ENCODE results near the gene FAM118B.

FAM118B gene

DNA sequence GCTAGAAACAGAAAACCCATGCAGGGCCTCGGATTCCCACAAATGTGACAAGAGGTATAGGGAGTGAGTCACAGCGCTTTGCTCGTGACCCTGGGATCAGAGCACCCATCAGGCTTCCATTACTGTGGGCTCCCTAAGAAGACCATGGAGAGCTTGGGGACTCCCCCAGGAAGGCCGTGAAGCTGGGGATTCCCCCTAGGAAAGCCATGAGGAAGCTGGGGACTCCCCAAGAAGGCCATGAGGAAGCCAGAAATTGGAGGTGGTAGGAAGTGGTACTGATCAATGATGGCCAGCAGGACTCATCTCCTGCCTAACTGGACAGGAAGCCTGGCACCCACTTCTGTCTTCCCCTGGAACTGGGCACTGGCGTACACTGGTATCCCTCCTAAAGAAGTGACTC lies 82.1 kb downstream of the FAM118B start:
- Histone ChIP-seq H3K4me3 (ENCODE audit: low read depth, low read length) (no peak overlapping the region), H3K27ac (no peak overlapping the region), H3K27me3 (ENCODE audit: control insufficient read depth, insufficient read depth, low read length) (no peaks in the 10 kb centered on the region), H3K79me2 (no peaks in the 10 kb centered on the region), H3K9ac (no peak overlapping the region), H3K9me3 (ENCODE audit: control insufficient read depth, low read length) (no peaks in the 10 kb centered on the region), H3K4me2 (ENCODE audit: low read length) (no peak overlapping the region), H3K4me1 (no peaks in the 10 kb centered on the region), H3K36me3 (ENCODE audit: control insufficient read depth, insufficient read depth, low read length) (no peaks in the 10 kb centered on the region), H2AFZ (no peak overlapping the region)
- TF ChIP-seq, protein P1, sequence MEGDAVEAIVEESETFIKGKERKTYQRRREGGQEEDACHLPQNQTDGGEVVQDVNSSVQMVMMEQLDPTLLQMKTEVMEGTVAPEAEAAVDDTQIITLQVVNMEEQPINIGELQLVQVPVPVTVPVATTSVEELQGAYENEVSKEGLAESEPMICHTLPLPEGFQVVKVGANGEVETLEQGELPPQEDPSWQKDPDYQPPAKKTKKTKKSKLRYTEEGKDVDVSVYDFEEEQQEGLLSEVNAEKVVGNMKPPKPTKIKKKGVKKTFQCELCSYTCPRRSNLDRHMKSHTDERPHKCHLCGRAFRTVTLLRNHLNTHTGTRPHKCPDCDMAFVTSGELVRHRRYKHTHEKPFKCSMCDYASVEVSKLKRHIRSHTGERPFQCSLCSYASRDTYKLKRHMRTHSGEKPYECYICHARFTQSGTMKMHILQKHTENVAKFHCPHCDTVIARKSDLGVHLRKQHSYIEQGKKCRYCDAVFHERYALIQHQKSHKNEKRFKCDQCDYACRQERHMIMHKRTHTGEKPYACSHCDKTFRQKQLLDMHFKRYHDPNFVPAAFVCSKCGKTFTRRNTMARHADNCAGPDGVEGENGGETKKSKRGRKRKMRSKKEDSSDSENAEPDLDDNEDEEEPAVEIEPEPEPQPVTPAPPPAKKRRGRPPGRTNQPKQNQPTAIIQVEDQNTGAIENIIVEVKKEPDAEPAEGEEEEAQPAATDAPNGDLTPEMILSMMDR (IDR thresholded peaks at IDR 0.05), result no peak

DNA sequence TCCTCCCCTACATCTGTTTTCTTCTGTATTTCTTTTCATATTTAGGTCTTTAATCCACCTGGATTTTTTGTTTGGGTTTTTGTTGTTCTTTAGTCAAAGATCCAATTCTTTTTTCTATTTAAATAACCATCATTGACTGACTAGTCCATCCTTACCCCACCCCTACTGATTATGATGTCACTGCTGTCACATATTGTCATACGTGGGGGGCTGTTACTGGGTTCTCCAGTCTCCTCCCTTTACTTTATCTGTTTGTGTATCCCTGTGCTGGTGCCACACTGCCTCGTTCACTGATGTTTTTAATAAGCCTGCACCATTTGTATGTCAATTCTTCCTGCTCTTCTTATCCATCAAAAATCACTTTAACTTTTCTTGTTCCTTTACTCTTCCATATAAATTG lies 85.4 kb downstream of the FAM118B start:
- Histone ChIP-seq H3K27me3 (ENCODE audit: control insufficient read depth, insufficient read depth, low read length) (no peaks in the 10 kb centered on the region), H3K79me2 (no peaks in the 10 kb centered on the region), H3K4me2 (ENCODE audit: low read length) (no peak overlapping the region), H3K4me3 (ENCODE audit: low read depth, low read length) (no peak overlapping the region), H3K36me3 (ENCODE audit: control insufficient read depth, insufficient read depth, low read length) (no peaks in the 10 kb centered on the region), H3K9ac (no peak overlapping the region), H3K9me3 (ENCODE audit: control insufficient read depth, low read length) (no peaks in the 10 kb centered on the region), H2AFZ (no peak overlapping the region), H3K4me1 (no peaks in the 10 kb centered on the region), H3K27ac (no peak overlapping the region)
- TF ChIP-seq, protein P1 (IDR thresholded peaks at IDR 0.05), result no peak

DNA sequence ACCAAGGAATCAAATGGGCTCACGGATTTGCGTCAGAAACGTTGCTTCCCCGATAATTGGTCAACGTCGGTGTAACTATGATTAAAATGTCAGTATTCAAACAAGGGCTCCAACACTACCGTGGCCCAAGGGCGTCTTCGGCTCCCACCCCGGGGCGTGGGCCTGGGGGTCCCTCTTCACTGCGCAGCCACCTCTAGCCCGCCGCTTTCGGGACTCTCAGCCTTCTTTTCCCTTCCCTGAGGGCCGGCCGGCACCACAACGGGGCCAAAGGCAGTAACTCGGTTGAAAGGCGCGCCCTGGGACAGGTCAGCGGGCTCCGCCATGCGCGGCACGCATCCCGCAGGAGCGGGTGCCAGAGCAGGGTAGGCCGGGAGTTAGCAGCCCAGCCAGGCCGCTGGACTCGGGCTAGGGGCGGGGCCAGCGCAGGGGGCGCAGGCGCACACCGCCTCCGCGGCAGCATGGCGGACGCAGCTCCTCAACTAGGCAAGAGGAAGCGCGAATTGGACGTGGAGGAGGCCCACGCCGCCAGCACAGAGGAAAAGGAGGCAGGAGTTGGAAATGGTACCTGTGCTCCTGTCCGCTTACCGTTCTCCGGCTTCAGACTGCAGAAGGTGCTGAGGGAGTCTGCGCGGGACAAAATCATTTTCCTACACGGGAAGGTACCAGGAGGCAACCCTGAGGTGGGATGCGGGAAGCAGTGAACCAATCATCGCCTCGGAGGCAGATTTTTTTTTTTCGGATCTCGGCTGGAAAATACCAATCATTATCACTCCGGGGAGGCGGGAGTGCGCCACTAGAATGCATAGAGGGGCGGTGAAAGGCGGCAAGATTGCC lies 92.3 kb downstream of the FAM118B start, which contains the start of gene DCPS:
TSS of gene DCPS (plus strand) at position 438 of the 834 bp plus-strand sequence. CDS start at position 459, 21 bp downstream.
- Histone ChIP-seq H2AFZ (peak within 1 kb of the TSS; percentile 98), H3K4me3 (ENCODE audit: low read depth, low read length) (peak within 1 kb of the TSS; percentile 72), H3K36me3 (ENCODE audit: control insufficient read depth, insufficient read depth, low read length) (no peaks in the 10 kb centered on the region), H3K4me2 (ENCODE audit: low read length) (peak within 1 kb of the TSS; percentile 66), H3K79me2 (no peaks in the 10 kb centered on the region), H3K27ac (peak within 1 kb of the TSS; percentile 82), H3K9ac (peak within 1 kb of the TSS; percentile 80), H3K4me1 (peaks cover 3% of the 10 kb centered on the region), H3K27me3 (ENCODE audit: control insufficient read depth, insufficient read depth, low read length) (no peaks in the 10 kb centered on the region), H3K9me3 (ENCODE audit: control insufficient read depth, low read length) (no peaks in the 10 kb centered on the region)
- TF ChIP-seq, protein P1 (IDR thresholded peaks at IDR 0.05), result no peak

DNA sequence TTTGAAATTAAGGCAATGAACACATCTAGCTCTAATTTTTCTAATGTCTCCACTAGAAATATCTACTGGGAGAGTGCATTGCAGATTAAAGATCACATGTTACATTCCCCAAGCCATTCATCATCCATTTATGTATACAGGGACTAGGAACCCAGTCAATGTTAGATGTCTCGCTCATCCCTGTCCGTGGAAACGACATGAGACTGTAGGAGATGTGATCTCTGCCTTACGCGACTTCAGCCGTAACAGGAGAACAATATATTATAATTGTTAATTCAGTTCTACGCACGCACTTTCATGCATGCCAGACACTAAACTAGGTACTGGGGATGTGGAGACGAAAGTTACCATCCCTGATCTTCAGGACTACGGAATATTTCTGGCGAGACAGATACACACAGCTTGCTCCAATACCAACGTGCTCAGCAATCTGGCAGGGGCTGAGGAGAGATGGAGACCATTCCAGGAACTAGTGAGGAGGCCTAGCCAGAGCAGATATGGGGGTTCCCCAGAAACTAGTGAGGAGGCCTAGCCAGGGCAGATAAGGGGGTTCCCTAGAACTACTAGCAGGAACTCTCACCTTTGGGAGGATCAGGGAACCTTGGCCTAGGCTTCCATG lies 93.0 kb downstream of the FAM118B start:
- H3K36me3 ChIP-seq (ENCODE audit: control insufficient read depth, insufficient read depth, low read length), result no peaks in the 10 kb centered on the region
- H3K4me3 ChIP-seq (ENCODE audit: low read depth, low read length), result peak overlapping the region; percentile 72
- H3K9ac ChIP-seq, result no peak overlapping the region
- H3K27me3 ChIP-seq (ENCODE audit: control insufficient read depth, insufficient read depth, low read length), result no peaks in the 10 kb centered on the region
- H2AFZ ChIP-seq, result peak overlapping the region; percentile 98
- H3K4me2 ChIP-seq (ENCODE audit: low read length), result peak overlapping the region; percentile 66
- H3K27ac ChIP-seq, result peak overlapping the region; percentile 82
- TF ChIP-seq, protein P1 (IDR thresholded peaks at IDR 0.05), result no peak
- no peaks in the 10 kb centered on the region for H3K79me2 ChIP-seq
- H3K9me3 ChIP-seq (ENCODE audit: control insufficient read depth, low read length), result no peaks in the 10 kb centered on the region
- peaks cover 3% of the 10 kb centered on the region for H3K4me1 ChIP-seq

Measured in parathyroid adenoma (tissue), 2 donors.